T-helper 1 cell treated with Interleukin-12 subunit alpha and Interleukin-12 subunit beta and Interleukin-4 antibody, amounts not matched to agents 30 μg/mL and 1 μg/mL, for 36 hours (primary cell): ENCODE data around the gene CDKN1A.
"Not testable (repeated sequence)": the region's sequence is repeated elsewhere in the genome, so short reads cannot be mapped to it uniquely, and the experiment has no call there.

ENCODE experiments used
- H3K27ac Mint-ChIP-seq: one replicate; pipeline ENCODE4 v1.8.0; 2021; ENCODE audit warnings: mild to moderate bottlenecking, mixed read lengths
- H3K27me3 Mint-ChIP-seq: one replicate; pipeline ENCODE4 v1.8.0; 2021; ENCODE audit warnings: low read depth, mixed read lengths
- H3K36me3 Mint-ChIP-seq: one replicate; pipeline ENCODE4 v1.8.0; 2021; ENCODE audit warnings: low read depth, mixed read lengths
- H3K4me1 Mint-ChIP-seq: one replicate; pipeline ENCODE4 v1.8.0; 2021; ENCODE audit warnings: low read depth, mixed read lengths
- H3K4me3 Mint-ChIP-seq: one replicate; pipeline ENCODE4 v1.8.0; 2021; ENCODE audit warnings: mild to moderate bottlenecking, moderate library complexity, mixed read lengths
- H3K9me3 Mint-ChIP-seq: one replicate; pipeline ENCODE4 v1.8.0; 2021; ENCODE audit warnings: mixed read lengths

Gene CDKN1A

DNA sequence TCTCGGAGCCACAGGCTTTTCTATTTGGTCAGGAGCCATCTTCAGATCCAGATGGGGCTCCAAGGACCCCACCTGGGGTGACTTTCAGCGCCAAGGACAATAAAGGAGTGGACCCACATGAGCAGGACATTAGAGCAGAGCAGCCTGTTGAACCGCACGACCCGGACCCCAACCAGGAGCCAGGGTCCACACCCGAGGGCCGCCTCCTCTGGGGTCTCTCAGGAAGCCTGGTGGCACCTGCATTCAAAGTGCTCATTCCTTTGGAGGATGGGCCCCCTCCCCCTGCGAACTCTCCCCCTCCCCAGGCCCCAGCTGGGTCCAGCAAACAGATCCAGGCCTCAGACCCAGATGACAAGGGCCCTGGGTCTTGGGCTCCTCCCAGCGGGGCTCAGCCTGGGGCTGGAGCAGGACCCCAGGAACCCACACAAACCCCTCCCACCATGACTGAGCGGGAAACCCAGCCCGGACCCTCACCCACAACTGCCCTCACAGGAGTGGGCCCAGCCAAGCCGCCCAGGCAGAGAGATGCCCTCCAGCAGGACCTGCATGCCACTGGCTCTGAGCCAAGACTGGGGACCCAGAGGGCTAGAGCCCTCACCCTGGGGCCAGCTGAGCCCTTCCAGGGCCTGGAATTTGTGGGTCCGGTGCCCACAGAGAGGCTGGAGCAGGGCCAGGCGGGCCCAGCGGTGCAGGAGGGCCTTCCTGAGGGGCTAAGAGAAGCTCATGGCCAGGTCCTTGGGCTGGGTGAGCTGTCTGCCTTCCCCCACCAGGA, 43.0 kb downstream of the CDKN1A start:
- Mint-ChIP-seq H3K4me3 (no peak overlapping the region), H3K4me1 (peaks cover 17% of the 10 kb centered on the region), H3K9me3 (no peaks in the 10 kb centered on the region), H3K27me3 (no peaks in the 10 kb centered on the region), H3K27ac (no peak overlapping the region), H3K36me3 (no peaks in the 10 kb centered on the region)

DNA sequence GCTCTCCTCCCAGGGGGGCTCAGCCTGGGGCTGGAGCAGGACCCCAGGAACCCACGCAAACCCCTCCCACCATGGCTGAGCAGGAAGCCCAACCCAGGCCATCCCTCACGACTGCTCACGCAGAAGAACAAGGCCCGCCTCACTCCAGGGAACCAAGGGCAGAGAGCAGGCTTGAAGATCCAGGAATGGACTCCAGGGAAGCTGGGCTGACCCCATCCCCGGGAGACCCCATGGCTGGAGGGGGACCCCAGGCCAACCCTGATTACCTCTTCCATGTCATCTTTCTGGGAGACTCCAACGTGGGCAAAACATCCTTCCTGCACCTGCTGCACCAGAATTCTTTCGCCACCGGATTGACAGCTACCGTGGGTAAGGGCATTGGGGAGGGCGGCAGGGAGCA, 43.9 kb downstream of the CDKN1A start:
- no peaks in the 10 kb centered on the region for H3K27me3 Mint-ChIP-seq
- no peak overlapping the region for H3K27ac Mint-ChIP-seq
- no peaks in the 10 kb centered on the region for H3K9me3 Mint-ChIP-seq
- peaks cover 25% of the 10 kb centered on the region for H3K4me1 Mint-ChIP-seq
- H3K4me3 Mint-ChIP-seq: no peak overlapping the region
- no peaks in the 10 kb centered on the region for H3K36me3 Mint-ChIP-seq

DNA sequence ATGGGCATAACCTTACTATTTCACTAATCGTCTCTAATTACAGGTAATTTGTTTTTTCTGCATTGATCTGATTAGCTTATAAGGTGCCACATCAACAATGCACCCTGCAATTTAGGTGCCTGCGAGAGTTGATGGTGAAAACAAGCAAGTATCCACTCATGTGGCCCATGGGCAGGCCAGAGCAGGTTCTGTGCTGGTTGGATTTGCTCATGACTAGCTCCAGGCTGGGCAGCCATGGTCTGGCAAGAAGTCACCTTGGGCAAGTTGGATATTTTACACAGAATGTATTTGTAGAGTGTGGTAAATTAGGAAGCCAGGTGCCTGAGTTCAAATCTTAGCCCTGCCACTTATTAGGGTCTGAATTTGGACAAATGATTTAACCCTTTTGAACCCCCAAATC, 44.4 kb downstream of the CDKN1A start:
- Mint-ChIP-seq H3K27me3 (no peaks in the 10 kb centered on the region), H3K27ac (no peak overlapping the region), H3K9me3 (no peaks in the 10 kb centered on the region), H3K4me3 (no peak overlapping the region), H3K4me1 (peaks cover 31% of the 10 kb centered on the region), H3K36me3 (no peaks in the 10 kb centered on the region)

DNA sequence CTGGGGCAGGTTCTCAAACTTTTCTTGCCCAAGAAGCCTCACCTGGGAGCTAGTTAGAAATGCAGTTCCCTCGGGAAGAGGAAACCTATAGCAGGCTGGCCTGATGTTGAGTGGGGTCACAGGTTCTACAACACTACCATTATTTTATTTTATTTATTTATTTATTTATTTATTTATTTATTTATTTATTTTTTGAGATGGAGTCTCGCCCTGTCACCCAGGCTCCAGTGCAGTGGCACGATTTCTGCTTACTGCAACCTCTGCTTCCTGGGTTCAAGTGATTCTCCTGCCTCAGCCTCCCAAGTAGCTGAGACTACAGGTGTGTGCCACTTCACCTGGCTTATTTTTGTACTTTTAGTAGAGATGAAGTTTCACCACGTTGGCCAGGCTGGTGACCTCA, 45.5 kb downstream of the CDKN1A start:
- not testable (repeated sequence) for H3K27me3 Mint-ChIP-seq, H3K36me3 Mint-ChIP-seq, H3K9me3 Mint-ChIP-seq, H3K4me3 Mint-ChIP-seq, H3K27ac Mint-ChIP-seq
- H3K4me1 Mint-ChIP-seq: peaks cover 38% of the 10 kb centered on the region

- no peaks in the 10 kb centered on the region for H3K9me3 Mint-ChIP-seq
- H3K36me3 Mint-ChIP-seq: no peaks in the 10 kb centered on the region
- H3K4me3 Mint-ChIP-seq: no peak overlapping the region
- H3K27me3 Mint-ChIP-seq: no peaks in the 10 kb centered on the region
- H3K27ac Mint-ChIP-seq: peak overlapping the region; percentile 17
- H3K4me1 Mint-ChIP-seq: peaks cover 37% of the 10 kb centered on the region
These were observed 46.2 kb downstream of the CDKN1A start for GRCh38 chr6:36724514-36725390.

GRCh38 chr6:36725581-36725980, 47.1 kb downstream of the CDKN1A start:
- Mint-ChIP-seq H3K27me3 (no peaks in the 10 kb centered on the region), H3K4me1 (peaks cover 37% of the 10 kb centered on the region), H3K4me3 (no peak overlapping the region), H3K9me3 (no peaks in the 10 kb centered on the region), H3K36me3 (no peaks in the 10 kb centered on the region), H3K27ac (peak overlapping the region; percentile 32)

GRCh38 chr6:36727505-36728021, 49.0 kb downstream of the CDKN1A start:
- H3K4me1 Mint-ChIP-seq: peaks cover 46% of the 10 kb centered on the region
- no peaks in the 10 kb centered on the region for H3K27me3 Mint-ChIP-seq
- no peaks in the 10 kb centered on the region for H3K9me3 Mint-ChIP-seq
- no peaks in the 10 kb centered on the region for H3K36me3 Mint-ChIP-seq
- peak overlapping the region; percentile 16 for H3K4me3 Mint-ChIP-seq
- peak overlapping the region; percentile 12 for H3K27ac Mint-ChIP-seq

- no peaks in the 10 kb centered on the region for H3K9me3 Mint-ChIP-seq
- H3K4me3 Mint-ChIP-seq: no peak overlapping the region
- no peaks in the 10 kb centered on the region for H3K27me3 Mint-ChIP-seq
- H3K27ac Mint-ChIP-seq: peak overlapping the region; percentile 26
- peaks cover 51% of the 10 kb centered on the region for H3K4me1 Mint-ChIP-seq
- no peaks in the 10 kb centered on the region for H3K36me3 Mint-ChIP-seq
These were observed 50.0 kb downstream of the CDKN1A start for GRCh38 chr6:36728289-36729160.

- Mint-ChIP-seq H3K9me3 (no peaks in the 10 kb centered on the region), H3K4me3 (no peak overlapping the region), H3K27ac (peak overlapping the region; percentile 26), H3K27me3 (no peaks in the 10 kb centered on the region), H3K4me1 (peaks cover 53% of the 10 kb centered on the region), H3K36me3 (no peaks in the 10 kb centered on the region)
These were observed 50.6 kb downstream of the CDKN1A start for GRCh38 chr6:36729161-36729524.

DNA sequence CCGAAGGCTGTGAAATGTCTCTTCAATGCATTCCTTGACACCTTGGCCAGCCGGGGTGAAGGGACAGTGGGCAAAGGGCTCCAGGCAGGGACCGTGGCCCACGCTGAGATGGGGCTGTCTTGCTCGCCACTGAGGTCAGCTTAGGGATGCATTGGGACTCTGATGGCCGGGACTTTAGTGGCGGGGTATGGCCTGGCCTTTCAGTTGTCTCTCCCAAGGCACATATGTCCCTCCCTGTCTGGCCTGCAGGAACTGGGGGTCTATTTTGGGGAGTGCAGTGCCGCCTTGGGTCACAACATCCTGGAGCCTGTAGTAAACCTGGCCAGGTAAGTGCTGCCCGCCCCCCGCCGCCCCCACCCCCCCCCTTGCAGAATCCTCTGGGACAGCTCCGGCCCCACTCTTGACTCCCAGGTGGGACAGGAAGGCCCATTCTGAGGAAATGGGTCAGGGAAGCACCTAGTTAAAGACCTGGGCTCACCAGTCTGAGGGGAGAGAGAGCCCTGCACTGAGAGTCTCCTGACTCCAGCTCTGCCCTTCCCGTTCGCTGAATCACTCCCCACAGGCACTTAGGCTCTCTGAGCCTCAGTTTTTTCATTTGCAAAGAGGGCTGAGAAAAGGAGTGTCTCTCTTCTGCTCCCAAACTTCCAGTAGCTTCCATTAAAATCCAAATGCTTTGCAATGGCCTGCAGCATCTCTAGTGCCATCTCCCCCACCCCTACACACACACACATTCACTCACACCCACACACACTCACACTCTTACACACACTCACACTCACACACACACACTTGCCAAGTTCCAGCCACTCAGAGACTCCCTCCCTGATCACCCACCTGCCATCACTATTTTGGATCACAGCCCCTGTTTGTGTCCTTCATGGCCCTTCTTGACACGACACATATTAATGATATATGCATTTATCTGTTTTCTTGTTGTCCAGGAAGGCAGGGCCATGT, 52.2 kb downstream of the CDKN1A start:
- H3K36me3 Mint-ChIP-seq: no peaks in the 10 kb centered on the region
- no peaks in the 10 kb centered on the region for H3K27me3 Mint-ChIP-seq
- H3K27ac Mint-ChIP-seq: peak overlapping the region; percentile 7
- no peaks in the 10 kb centered on the region for H3K9me3 Mint-ChIP-seq
- H3K4me3 Mint-ChIP-seq: no peak overlapping the region
- H3K4me1 Mint-ChIP-seq: peaks cover 51% of the 10 kb centered on the region

DNA sequence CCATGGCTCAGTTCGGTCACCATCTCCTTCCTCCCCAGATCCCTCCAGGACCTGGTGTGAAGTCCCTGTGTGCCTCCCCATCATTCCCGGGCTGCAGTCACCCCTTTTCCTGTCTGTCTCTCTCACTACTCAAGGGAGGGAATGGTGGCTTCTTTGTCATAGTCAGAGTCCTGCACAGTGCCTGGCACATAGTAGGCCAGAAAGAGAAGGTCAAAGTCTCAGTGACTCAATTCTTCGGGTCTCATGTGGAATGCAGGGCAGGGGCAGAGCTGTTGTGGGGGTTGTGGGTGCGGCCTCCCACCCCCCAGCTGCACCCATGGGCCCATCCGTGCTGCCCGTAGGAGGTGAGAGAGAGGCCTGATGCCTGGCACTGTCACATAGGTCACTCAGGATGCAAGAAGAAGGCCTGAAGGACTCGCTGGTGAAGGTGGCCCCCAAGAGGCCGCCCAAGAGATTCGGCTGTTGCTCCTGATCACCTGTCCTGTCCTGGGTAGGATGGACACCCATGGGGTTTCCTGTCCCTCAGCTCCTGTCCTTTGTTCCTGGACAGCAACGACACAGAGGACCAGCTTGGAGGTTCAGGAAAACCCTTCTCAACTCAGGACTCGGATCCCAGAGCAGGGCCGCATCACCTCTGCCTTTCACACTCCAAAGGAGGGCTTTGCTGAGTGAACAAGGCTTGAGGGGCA, 53.3 kb downstream of the CDKN1A start:
- no peaks in the 10 kb centered on the region for H3K36me3 Mint-ChIP-seq
- peaks cover 51% of the 10 kb centered on the region for H3K4me1 Mint-ChIP-seq
- H3K27me3 Mint-ChIP-seq: no peaks in the 10 kb centered on the region
- no peak overlapping the region for H3K4me3 Mint-ChIP-seq
- H3K9me3 Mint-ChIP-seq: no peaks in the 10 kb centered on the region
- no peak overlapping the region for H3K27ac Mint-ChIP-seq

DNA sequence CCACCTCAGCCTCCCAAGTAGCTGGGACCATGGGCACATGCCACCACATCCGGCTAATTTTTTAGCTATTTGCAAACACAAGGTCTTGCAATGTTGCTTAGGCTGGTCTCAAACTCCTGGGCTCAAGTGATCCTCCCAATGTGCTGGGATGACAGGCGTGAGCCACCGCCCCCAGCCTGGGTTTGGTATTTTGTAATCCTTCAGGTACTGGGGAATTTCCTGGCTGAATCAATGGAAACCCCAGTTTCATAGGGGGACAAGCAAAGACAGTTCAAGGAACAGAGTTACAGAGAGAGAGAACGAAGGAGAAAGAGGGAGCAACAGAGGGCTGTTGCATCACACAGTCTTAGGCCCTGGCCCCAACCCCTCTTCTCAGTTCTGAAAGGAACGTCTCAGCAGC, 54.8 kb downstream of the CDKN1A start:
- H3K4me3 Mint-ChIP-seq: no peak overlapping the region
- peaks cover 36% of the 10 kb centered on the region for H3K4me1 Mint-ChIP-seq
- no peaks in the 10 kb centered on the region for H3K27me3 Mint-ChIP-seq
- no peaks in the 10 kb centered on the region for H3K9me3 Mint-ChIP-seq
- no peak overlapping the region for H3K27ac Mint-ChIP-seq
- no peaks in the 10 kb centered on the region for H3K36me3 Mint-ChIP-seq

GRCh38 chr6:36734486-36735060, 56.1 kb downstream of the CDKN1A start:
- Mint-ChIP-seq H3K36me3 (no peaks in the 10 kb centered on the region), H3K9me3 (no peaks in the 10 kb centered on the region), H3K4me3 (peak overlapping the region; percentile 38), H3K27ac (peak overlapping the region; percentile 86), H3K27me3 (no peaks in the 10 kb centered on the region), H3K4me1 (peaks cover 31% of the 10 kb centered on the region)
